ENCODE results near the gene EPGN.

Gene EPGN, protein sequence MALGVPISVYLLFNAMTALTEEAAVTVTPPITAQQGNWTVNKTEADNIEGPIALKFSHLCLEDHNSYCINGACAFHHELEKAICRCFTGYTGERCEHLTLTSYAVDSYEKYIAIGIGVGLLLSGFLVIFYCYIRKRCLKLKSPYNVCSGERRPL

GRCh38 chr4:74308215-74308614 is at the start of gene EPGN:
TSS of gene EPGN (plus strand) at chr4:74308470. CDS start at chr4:74308534, 64 bp downstream.
- DNase-seq, result no peak

DNA sequence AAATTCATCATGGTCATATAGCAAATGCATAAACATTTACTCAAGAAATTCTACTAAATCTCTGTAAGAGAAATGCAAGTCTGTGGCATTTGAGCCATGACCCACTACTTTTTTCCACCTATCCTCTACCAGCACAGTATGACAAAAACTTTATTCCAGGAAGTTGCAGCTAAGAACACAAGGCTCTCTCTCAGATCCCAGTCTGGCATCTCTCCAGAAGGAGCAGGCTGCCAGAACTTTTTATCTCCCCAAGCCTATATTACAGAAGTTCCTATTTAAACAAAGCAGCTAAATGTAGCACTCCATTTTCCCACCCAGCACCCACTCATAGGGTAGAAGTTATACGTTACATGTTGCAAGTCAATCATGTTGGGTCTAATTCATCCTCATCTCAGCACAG is 49.3 kb upstream of the EPGN start:
- DNase-seq, result no peak

- DNase-seq, result no peak
Observed at GRCh38 chr4:74260036-74260435, 48.2 kb upstream of the EPGN start.

DNA sequence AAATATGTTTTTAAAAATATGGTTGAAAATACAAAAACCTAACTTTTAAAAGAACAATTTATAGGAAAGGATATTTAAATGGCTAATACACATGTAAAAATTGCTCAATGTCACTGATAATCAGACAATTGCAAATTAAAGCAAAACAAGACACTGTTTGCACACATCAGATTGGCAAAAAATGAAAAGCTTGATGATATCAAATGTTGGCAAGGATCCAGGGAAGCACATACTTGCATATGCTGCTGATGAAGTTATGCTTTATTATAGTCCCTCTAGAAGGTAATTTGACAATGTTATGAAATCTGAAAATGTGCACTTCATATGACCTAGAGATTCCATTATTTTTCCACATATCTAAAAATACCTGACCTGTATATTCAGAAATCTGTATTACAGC is 45.7 kb upstream of the EPGN start:
- no peak for DNase-seq

DNA sequence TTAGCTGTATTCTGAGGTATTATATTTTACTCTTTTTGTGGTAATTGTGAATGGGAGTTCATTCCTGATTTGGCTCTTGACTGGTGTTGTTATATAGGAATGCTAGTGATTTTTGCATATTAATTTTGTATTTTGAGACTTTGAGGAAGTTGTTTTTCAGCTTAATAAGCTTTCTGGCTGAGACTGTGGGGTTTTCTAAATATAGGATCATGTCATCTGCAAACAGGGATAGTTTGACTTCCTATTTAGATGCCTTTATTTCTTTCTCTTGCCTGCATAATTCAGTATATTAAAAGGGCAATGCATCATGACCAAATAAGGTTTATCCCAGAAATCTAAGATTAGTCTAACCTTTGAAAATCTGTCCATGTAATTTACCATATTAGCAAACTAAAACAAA is 44.7 kb upstream of the EPGN start:
- no peak for DNase-seq

DNA sequence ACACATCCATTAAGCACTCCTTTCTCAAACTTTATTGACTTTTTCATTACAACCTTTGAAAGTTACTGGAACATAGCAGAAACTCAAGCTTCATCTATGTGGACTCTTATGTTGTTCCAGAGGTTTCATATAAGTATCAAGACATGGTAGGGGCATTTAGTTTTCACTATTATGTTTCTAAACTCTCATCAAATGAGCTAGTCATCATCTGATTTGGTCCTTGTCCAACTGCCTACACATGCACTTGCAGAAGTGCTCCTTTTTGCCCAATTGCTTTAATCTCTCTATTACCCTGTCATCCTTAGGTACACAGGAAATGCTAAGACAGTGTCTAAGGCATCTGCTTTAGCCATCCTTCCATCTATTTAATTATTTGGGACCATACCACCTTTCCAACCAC is 42.2 kb upstream of the EPGN start:
- no peak for DNase-seq

- DNase-seq, result no peak
Observed at GRCh38 chr4:74267998-74268606, 40.2 kb upstream of the EPGN start.

- no peak for DNase-seq
Observed at GRCh38 chr4:74268643-74269042, 39.6 kb upstream of the EPGN start.

DNA sequence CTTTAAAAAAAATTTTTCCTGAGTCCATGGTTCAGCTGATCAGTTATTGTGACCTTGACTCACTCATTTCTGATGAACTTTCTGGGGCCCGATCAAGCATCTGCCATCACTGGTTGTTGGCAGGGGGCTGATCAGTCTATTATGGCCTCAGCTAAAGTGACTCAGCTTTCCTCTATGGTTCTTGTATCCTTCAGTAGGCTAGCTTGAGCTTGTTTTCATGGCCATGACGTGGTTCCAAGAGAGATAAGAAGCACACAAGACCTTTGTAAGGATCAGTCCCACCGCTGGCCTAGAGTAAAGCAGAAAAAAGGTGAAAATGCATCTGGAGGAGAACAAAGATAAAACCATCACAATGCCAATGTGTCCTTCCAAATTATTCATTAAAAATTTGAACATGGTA is 29.8 kb upstream of the EPGN start:
- no peak for DNase-seq

- no peak for DNase-seq
Observed at GRCh38 chr4:74279716-74280115, 28.6 kb upstream of the EPGN start.

DNA sequence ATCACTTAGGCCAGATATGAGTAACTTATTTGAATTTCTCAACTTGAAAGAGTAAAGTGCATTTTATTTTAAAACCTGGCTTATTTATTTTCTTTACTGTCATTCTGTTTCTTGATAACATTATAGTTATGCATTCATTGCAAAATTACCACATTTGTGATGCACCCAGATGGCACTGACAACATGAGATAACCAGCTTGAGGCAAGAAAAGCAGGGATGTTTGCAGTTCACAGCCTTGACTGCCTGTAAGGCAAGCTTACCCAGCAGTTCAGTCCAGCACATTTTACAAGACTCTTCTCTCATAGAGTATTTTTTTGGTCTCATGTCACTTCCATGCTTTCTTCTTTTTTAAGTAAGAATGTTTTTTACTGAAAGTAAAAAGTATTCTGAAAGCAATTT is 25.3 kb upstream of the EPGN start:
- DNase-seq, result no peak

DNA sequence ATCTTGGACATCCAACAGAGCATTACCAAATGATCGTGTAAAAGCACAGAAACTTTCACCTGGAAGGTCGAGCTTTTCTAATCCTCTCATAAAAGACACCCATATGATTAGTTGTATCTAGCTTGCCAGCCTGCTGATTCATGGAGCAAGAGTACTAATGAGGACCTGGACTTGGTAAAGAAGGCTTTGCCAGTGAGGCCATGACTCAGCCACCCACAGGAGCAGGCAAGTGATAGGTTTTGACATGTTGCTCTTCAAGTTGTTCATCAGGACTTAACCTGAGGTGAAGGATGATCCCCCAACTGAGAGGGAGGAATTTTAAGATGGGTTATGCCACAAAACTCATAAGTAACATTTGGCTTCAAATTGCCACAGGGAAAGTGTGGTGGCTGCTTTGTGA is 24.7 kb upstream of the EPGN start:
- DNase-seq, result no peak

DNA sequence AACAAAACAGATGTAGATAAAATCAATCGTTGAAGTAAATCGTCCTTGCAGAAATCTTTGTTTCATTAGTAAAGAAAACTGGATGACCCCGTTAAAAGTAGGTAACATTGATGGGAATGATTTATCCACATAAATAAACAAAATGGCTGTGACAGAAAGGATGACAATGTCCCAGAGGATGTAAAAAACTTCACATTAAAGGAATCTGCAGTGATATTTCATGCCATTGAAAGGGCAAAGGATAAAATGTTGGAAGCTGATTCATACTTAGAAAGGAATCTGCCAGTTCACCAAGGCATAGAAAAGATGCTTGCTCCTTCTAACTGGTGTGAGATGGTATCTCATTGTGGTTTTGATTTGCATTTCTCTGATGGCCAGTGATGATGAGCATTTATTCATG is 24.2 kb upstream of the EPGN start:
- DNase-seq, result no peak

DNA sequence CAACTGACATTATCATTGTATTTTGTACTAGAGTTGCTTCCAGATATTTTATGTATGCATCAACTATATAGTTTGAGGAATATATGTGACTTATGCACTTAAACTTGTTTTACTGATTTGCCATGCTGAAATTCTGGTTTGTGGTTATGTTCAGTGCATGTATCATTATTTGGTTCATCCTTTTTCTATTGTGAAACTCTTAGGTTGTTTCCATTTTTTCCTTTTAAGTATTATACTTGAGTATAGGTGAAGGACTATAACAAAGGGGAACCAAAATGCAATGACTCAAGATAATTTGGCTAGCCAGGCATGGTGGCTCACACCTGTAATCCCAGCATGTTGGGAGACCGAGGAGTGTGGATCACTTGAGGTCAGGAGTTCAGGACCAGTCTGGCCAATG is 21.1 kb upstream of the EPGN start:
- no peak for DNase-seq

DNA sequence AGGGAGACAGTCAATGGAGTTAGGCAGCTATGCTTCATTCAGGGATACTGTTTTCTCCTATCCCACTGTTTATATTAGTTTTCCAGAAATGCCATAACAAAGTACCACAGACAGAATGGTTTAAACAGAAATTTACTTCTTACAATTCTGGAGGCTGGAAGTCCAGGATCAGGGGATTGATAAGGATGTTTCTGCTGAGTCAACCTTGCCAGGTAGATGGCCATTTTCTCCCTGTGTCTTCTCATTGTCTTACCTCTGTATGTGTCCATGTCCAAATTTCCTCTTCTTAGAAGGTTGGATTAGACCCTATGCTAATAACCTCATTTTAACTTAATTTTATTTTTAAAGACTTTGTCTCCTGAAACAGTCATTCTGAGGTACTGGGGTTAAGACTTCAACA is 20.5 kb upstream of the EPGN start:
- no peak for DNase-seq

DNA sequence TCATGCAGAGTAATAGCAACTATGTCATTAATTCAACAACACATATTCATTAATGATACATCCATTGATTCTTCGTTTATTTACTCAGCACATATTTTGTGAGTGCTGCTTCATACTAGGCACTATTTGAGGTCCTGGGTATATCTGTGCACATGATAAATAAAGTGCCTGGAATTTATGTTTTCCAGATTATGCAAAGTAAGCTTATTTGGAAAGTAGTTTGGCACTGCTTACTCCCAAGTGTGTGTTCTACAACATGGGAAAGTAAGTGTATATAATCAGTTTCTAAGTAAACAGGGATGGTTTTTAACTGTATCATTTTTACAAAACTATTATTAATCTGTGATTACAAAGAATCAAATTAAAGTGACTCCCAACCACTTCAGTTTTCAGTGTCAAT is 16.8 kb upstream of the EPGN start:
- DNase-seq, result no peak

DNA sequence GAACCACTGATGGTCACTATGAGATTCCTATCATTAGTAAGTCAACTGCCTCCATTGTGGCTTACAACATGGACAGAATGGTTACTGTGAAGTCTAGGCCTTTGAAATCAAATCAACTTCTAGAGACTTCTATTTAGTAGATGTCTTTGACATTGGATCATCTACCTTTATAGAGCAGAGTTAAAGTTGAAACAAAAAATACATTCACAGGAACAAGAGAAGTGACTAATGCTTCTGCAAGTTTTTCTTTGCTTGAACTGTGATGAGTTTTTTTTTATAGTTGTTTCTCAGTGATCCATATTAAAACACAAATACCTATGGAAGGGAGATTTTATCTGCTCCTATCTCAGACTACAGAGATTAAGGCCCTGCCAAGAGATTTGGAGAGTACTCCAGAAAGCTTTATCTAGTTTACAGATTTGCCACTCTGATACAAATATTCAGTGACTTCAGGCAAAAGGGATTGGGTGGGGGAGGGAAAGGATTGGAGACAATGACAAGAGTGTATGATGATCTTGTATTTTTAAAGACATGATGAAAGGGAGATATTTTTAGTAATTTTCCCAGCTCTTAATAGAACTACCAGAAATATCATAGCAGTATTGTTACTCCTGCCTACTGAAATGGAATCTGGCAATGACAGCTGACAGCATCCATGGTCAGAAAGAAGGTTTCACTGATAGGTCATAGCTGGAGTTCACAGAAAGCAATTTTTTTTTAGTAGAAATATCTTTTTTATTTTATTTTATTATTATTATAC is 16.0 kb upstream of the EPGN start:
- no peak for DNase-seq

- DNase-seq, result no peak
Observed at GRCh38 chr4:74293558-74293957, 14.7 kb upstream of the EPGN start.

- no peak for DNase-seq
Observed at GRCh38 chr4:74294681-74295080, 13.6 kb upstream of the EPGN start.

GRCh38 chr4:74297539-74297938 is 10.7 kb upstream of the EPGN start:
- DNase-seq, result no peak

GRCh38 chr4:74304095-74304625 is 4.1 kb upstream of the EPGN start:
- no peak for DNase-seq

- DNase-seq, result no peak
Observed at GRCh38 chr4:74305000-74305399, 3.3 kb upstream of the EPGN start.

DNA sequence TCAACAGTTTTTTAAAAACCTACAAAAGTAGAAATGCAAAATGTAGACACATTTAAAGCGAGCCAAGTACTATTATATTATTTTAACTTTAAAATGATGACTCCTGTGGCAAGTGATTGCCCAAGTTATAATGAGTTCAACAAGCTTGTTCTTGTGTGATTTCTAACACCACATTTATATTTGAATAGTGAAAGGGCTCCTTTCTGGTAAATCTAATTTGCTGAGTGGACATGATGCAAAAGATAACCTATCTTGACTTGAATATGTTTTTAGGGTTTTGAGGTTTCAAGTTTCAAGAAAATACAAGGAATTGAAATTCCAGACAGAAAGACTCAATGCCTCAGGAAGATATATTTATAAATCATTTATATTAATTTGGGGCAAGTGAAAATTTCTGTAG is 1.1 kb upstream of the EPGN start:
- DNase-seq, result no peak

- no peak for DNase-seq
Observed at GRCh38 chr4:74309223-74309622, 953 bp downstream of the EPGN start.

Measured in KG1 (cell line).